Effector memory CD4-positive, alpha-beta T cell (primary cell): ENCODE measurements around the gene THOC6.

ENCODE experiments used
- DNase-seq, 3 donors: peaks; one replicate each; pipeline ENCODE4 v3.0.0-alpha.2; 2020
- H3K27ac ChIP-seq: 2 replicates; pipeline ENCODE4 v1.7.0; 2013; ENCODE audit warnings: mild to moderate bottlenecking, low read length, moderate library complexity; ENCODE audit not compliant: insufficient read depth, poor library complexity, severe bottlenecking
- H3K27me3 ChIP-seq: replicated peaks from 2 replicates; pipeline ENCODE4 v1.7.0; 2013; ENCODE audit warnings: mild to moderate bottlenecking, low read length; ENCODE audit not compliant: insufficient read depth, control insufficient read depth, poor library complexity, severe bottlenecking
- H3K36me3 ChIP-seq: 2 replicates; pipeline ENCODE4 v1.7.0; 2013; ENCODE audit warnings: mild to moderate bottlenecking, low read length, moderate library complexity; ENCODE audit not compliant: control insufficient read depth, insufficient read depth
- H3K4me1 ChIP-seq: 2 replicates; pipeline ENCODE4 v1.7.0; 2013; ENCODE audit warnings: low read length, mild to moderate bottlenecking; ENCODE audit not compliant: control insufficient read depth, insufficient read depth, poor library complexity, severe bottlenecking
- H3K4me3 ChIP-seq: 2 replicates; pipeline ENCODE4 v1.7.0; 2013; ENCODE audit warnings: low read length, low read depth, mild to moderate bottlenecking; ENCODE audit not compliant: insufficient read depth, poor library complexity, severe bottlenecking
- H3K9me3 ChIP-seq: 2 replicates; pipeline ENCODE4 v1.7.0; 2013; ENCODE audit warnings: mild to moderate bottlenecking, low read length, moderate library complexity; ENCODE audit not compliant: control insufficient read depth

The THOC6 gene

GRCh38 chr16:3022684-3023414, 986 bp upstream of the THOC6 start:
- Histone ChIP-seq H3K27ac (peak overlapping the region; percentile 88), H3K27me3 (peaks cover 1% of the 10 kb centered on the region), H3K9me3 (no peaks in the 10 kb centered on the region), H3K4me3 (peak overlapping the region; percentile 58), H3K4me1 (peaks cover 55% of the 10 kb centered on the region), H3K36me3 (peaks cover 20% of the 10 kb centered on the region)
- DNase-seq = no peak

DNA sequence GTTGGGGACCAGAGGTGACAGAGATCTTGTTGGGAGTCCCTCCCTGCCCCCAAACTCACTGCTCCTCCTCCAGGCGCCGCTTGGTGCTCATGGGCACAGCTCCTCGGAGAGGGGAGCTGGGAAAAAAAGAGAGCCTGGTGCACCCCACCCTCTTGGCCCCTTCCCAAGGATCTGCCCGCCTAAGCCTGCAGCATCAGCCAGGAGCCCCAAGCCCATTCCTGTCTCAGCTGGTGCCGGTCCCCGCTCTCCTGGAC, 493 bp upstream of the THOC6 start:
- peaks cover 53% of the 10 kb centered on the region for H3K4me1 ChIP-seq
- no peak for DNase-seq
- peak overlapping the region; percentile 58 for H3K4me3 ChIP-seq
- H3K27ac ChIP-seq = peak overlapping the region; percentile 88
- no peaks in the 10 kb centered on the region for H3K9me3 ChIP-seq
- H3K27me3 ChIP-seq = no peaks in the 10 kb centered on the region
- H3K36me3 ChIP-seq = peaks cover 20% of the 10 kb centered on the region

GRCh38 chr16:3025032-3026002, 1.5 kb downstream of the THOC6 start:
- no peak for DNase-seq
- Histone ChIP-seq H3K27ac (no peak overlapping the region), H3K36me3 (peaks cover 20% of the 10 kb centered on the region)

GRCh38 chr16:3026003-3026378, 2.2 kb downstream of the THOC6 start:
- DNase-seq = no peak
- no peak overlapping the region for H3K4me3 ChIP-seq
- H3K36me3 ChIP-seq = peaks cover 20% of the 10 kb centered on the region
- peaks cover 46% of the 10 kb centered on the region for H3K4me1 ChIP-seq
- H3K27ac ChIP-seq = no peak overlapping the region
- H3K27me3 ChIP-seq = no peaks in the 10 kb centered on the region
- no peaks in the 10 kb centered on the region for H3K9me3 ChIP-seq

More at GRCh38 chr16:3025032-3026002, 1.5 kb downstream of the THOC6 start:
- Histone ChIP-seq H3K27me3 (no peaks in the 10 kb centered on the region), H3K9me3 (no peaks in the 10 kb centered on the region), H3K4me3 (no peak overlapping the region), H3K4me1 (peaks cover 53% of the 10 kb centered on the region)

DNA sequence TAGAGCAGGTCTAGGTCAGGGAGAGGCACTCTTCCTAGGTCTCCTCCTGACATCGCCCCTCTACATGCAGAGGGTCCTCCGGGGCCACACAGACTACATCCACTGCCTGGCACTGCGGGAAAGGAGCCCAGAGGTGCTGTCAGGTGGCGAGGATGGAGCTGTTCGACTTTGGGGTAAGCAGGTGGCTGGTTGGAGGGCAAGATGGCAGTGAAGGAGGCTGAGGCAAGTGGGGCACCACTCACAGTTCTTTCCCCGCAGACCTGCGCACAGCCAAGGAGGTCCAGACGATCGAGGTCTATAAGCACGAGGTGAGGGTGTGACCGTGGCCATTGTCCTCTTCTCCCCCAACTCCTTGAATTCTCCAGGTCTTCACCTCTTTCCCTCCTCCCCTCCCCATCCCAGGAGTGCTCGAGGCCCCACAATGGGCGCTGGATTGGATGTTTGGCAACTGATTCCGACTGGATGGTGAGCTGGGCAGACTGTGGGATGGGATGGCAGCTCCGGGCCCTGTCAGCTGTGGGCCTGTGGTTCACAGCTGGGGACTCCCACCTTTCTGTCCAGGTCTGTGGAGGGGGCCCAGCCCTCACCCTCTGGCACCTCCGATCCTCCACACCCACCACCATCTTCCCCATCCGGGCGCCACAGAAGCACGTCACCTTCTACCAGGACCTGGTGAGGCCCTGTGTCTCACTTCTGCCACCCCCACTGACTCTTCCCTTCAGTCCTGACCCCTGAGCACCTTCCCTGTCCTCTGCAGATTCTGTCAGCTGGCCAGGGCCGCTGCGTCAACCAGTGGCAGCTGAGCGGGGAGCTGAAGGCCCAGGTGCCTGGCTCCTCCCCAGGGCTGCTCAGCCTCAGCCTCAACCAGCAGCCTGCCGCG, 3.0 kb downstream of the THOC6 start:
- no peak overlapping the region for H3K27ac ChIP-seq
- no peaks in the 10 kb centered on the region for H3K27me3 ChIP-seq
- H3K36me3 ChIP-seq = peaks cover 20% of the 10 kb centered on the region
- no peak for DNase-seq
- no peaks in the 10 kb centered on the region for H3K9me3 ChIP-seq
- peaks cover 37% of the 10 kb centered on the region for H3K4me1 ChIP-seq
- no peak overlapping the region for H3K4me3 ChIP-seq

DNA sequence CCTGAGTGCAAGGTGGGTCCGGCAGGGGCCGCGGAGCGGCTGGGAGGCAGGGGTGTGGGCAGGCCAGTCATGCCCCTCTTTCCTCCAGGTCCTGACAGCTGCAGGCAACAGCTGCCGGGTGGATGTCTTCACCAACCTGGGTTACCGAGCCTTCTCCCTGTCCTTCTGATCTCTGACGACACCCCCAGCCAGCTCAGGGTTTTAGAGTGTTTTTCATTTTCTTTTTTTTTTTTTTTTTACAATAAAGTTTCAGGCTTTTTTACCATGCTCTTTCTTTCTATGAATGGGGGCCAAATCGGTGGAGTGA, 3.6 kb downstream of the THOC6 start:
- Histone ChIP-seq H3K27me3 (no peaks in the 10 kb centered on the region), H3K9me3 (no peaks in the 10 kb centered on the region), H3K27ac (no peak overlapping the region), H3K4me3 (no peak overlapping the region), H3K4me1 (peaks cover 31% of the 10 kb centered on the region), H3K36me3 (peaks cover 20% of the 10 kb centered on the region)
- no peak for DNase-seq

DNA sequence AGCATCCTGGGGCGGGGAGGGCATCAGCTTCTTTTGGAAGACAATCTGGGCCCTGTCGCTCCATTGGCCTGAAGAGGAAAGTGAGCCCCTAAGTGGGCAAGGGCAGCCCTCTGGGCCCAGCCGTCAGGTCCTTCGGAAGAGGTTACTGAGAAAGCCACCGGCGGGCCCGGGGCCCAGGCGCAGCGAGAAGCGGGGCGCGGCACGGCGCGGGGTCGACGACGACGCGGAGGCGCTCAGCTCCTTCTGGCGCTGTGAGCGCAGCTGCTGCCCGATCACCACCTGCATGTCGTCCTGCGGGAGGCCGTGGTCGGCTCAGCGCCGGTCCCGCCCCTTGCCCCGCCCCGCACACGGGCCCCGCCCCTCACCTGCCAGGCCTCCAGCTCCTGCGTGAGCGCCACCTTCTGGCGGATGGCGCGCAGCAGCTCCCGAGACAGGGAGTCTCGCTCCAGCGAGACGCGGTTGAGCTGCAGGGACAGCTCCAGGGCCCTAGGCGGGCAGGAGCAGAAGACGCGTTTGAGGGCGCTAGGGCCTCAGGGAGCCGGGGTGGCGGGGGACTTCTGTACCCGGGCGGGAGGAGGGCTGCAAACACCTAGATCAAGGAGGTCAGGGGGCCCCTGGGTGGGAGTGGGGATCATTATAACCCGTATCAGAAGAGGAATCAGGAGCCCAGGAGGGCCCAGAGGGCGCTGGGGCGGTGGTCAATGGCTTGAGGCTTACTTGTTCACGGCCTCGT, 4.3 kb downstream of the THOC6 start:
- H3K36me3 ChIP-seq = peaks cover 20% of the 10 kb centered on the region
- H3K4me3 ChIP-seq = no peak overlapping the region
- no peaks in the 10 kb centered on the region for H3K9me3 ChIP-seq
- no peaks in the 10 kb centered on the region for H3K27me3 ChIP-seq
- DNase-seq = peak; percentile 76 to 83 (median 82)
- H3K4me1 ChIP-seq = peaks cover 24% of the 10 kb centered on the region
- H3K27ac ChIP-seq = no peak overlapping the region

DNA sequence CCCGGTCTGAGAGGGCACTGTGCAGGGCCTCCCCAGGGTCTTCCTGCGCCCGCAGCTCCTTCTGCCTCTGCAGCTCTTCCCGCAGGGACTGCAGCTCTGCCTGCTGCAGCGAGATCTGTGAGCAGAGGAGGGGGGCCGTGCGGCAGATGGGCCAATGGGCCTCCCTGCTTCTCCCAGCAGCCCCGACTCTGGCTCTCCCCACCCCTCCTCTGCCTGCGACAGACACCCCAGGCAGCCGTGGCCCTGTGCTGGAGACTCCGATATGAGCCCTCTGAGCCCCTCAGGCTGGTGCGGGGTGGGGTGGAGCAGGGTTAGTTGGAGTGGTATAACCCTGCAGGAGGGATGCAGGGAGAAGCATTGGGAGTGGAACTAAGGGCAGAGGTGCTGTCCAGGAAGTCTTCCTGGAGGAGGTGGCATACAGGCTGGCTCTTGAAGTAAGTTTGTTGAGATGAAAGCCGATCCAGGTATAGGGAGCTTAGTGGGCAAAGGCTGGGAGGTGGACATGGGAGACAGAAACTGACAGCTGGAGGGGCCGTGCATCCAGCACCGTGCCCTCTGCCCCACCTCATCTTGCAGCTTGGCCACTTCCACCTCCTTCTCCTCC, 5.0 kb downstream of the THOC6 start:
- Histone ChIP-seq H3K27ac (no peak overlapping the region), H3K4me3 (no peak overlapping the region), H3K4me1 (peaks cover 18% of the 10 kb centered on the region), H3K9me3 (no peaks in the 10 kb centered on the region), H3K27me3 (no peaks in the 10 kb centered on the region), H3K36me3 (peaks cover 20% of the 10 kb centered on the region)
- no peak for DNase-seq

DNA sequence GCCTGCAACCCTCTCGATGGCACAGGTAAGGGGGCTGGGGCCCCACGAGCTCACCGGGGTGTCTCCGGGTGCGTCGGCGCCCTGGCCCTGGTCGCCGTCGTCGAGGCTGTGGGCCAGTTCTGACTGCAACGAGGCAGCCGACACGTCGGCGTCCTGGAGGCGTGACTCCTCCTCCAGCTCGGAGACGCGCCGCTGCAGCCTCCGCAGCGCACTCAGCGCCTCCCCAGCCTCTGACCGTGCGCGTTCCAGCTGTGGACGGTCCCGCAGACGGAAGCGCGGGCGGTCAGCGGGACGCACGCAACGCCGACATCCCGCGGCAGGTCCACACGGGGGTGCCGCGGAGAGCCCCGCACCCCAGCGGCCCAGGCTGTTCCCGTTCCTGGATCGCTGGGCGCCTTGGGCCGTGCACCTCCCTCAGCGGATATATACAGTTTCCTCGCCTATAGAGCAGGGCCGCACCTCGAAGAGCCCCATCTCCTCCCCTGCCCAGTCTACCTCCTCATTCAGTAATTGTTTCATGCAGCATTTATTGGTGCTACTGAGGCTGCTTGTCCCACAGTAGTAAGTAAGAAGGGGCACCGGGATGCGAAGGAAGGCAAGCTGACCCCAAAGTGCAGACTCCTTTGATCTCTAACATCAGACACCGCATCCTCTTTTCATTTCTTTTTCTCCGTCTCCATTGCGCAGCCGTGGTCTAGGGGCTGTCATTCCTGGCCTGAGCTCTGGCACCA, 5.8 kb downstream of the THOC6 start:
- Histone ChIP-seq H3K36me3 (peaks cover 20% of the 10 kb centered on the region), H3K4me1 (peaks cover 18% of the 10 kb centered on the region), H3K27me3 (no peaks in the 10 kb centered on the region), H3K27ac (no peak overlapping the region), H3K4me3 (peak overlapping the region; percentile 17), H3K9me3 (no peaks in the 10 kb centered on the region)
- no peak for DNase-seq
